GM13976 (cell line): ENCODE data around the gene APOL2.

ENCODE experiments used
- DNase-seq: peaks from one replicate; pipeline ENCODE4 v3.0.0; 2012; ENCODE audit warnings: low spot score
- CTCF ChIP-seq: IDR thresholded peaks from 2 replicates; pipeline ENCODE4 v1.5.1; 2012; ENCODE audit warnings: borderline replicate concordance, mild to moderate bottlenecking; ENCODE audit not compliant: insufficient read depth; ENCODE audit errors: extremely low read depth, missing control alignments, control extremely low read depth
- in situ Hi-C: fragments of 300-500 bp; cut with MboI; formaldehyde crosslinking; loops from one replicate; pipeline ENCODE4 v1.12.0; 2022; ENCODE audit warnings: low sequenced_read_pairs, mixed read lengths, inconsistent platforms; ENCODE audit not compliant: unreplicated experiment

Gene APOL2

GRCh38 chr22:36245805-36246356 is 6.6 kb upstream of the APOL2 start:
- no peak for TF ChIP-seq CTCF
- DNase-seq: no peak
- in situ Hi-C loops: no loop called here

- TF ChIP-seq CTCF: no peak
- in situ Hi-C loops: no loop called here
- no peak for DNase-seq
Measured at GRCh38 chr22:36244522-36245391, 5.4 kb upstream of the APOL2 start.

GRCh38 chr22:36243986-36244385 is 4.7 kb upstream of the APOL2 start:
- no peak for TF ChIP-seq CTCF
- DNase-seq: no peak
- in situ Hi-C loops: no loop called here

GRCh38 chr22:36239150-36239400 is 252 bp downstream of the APOL2 start:
- no peak for DNase-seq
- in situ Hi-C loops: no loop called here
- TF ChIP-seq CTCF: no peak

GRCh38 chr22:36238373-36239149 is 766 bp downstream of the APOL2 start:
- no peak for DNase-seq
- no peak for TF ChIP-seq CTCF
- in situ Hi-C loops: no loop called here

GRCh38 chr22:36237462-36238372 is 1.6 kb downstream of the APOL2 start:
- in situ Hi-C loops: no loop called here
- TF ChIP-seq CTCF: no peak
- peak; percentile 52 for DNase-seq
